Stimulated activated CD8-positive, alpha-beta memory T cell treated with anti-CD3 and anti-CD28 coated beads, Interleukin-7, amount 100 ng/mL, for 4 hours (primary cell): ENCODE data around the gene VAV2.

Experiments
- DNase-seq, 2 donors: peaks; one replicate each; pipeline ENCODE4 v3.0.0-alpha.2; 2020; ENCODE audit warnings: low read depth in 2 of 2

The VAV2 gene

DNA sequence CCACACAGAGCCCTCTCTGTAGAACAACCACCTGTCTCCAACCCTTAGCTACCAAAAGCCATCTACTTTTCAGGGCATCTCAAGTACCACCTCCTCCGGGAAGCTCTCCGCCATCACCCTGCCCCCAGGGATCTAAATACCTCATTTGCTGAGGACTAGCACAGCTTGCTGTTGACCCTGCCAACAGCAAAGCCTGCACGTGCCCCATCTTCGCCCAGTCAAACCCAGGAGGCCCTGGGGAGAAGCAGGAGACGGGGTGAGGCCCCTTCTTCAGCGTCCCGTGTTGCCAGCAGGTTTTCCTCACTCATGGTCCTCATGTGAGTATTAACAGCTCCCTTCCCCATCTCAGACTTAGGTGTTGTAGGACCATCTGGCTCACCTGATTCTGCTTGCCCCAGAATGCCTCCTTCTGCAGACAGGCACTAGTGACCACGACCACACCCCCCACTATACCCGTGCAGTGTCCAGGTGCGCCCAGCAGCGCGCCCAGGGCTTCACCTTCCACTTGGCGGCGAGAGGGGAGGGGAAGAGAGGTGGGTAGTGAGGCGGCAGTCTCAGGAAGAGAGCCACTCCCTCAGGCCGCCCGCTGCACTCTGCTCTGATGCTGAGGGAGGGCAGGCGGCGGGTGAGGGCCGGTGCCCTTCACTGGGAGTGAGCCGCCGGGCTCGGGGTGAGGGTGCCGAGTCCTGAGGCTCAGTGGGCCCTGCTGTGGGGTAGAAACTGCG, 11.1 kb downstream of the VAV2 start:
- DNase-seq = no peak

DNA sequence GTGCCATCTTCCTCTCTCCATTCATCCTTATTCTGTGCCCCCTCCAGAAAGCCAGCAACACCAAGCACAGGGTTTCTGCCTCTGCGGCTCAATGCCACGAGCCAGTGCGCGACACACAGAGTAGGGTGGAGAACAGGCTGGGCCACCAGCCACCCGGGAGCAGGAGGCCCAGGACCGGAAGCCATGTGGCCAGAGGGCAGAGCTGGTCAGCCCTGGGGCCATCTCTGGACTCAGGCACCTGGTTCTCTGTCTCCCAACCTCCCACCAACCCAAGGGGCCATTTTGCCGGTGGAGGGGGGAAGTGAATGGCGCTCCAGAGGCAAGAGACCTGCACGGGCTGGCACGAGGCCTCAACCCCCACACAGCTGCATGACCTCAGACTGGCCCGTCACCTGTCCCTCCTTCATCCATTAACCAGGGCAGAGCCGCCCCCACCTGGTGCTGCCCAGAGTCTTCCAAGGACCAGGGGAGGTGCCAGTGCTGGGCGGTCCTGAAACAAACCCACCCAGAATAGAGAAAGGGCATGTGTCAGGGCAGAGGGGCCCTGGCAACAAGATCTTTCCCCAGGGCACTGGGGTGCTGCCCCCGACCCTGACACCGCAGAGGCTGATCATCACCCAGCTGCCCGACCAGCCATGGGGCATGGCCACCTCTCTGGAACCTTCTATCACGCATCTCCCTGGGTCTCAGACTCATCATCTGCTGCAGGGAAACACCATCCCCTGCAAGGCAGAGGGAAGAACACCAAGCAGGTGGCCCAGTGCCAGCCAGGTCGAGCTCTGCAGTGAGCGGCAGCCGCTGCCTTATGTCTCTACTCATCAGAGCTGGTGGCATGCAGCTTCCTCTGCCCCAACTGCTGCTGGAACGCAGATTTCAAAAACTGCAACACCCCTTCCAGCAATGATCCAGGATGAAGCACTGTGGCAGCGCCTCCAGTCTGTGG, 11.9 kb downstream of the VAV2 start:
- no peak for DNase-seq

DNA sequence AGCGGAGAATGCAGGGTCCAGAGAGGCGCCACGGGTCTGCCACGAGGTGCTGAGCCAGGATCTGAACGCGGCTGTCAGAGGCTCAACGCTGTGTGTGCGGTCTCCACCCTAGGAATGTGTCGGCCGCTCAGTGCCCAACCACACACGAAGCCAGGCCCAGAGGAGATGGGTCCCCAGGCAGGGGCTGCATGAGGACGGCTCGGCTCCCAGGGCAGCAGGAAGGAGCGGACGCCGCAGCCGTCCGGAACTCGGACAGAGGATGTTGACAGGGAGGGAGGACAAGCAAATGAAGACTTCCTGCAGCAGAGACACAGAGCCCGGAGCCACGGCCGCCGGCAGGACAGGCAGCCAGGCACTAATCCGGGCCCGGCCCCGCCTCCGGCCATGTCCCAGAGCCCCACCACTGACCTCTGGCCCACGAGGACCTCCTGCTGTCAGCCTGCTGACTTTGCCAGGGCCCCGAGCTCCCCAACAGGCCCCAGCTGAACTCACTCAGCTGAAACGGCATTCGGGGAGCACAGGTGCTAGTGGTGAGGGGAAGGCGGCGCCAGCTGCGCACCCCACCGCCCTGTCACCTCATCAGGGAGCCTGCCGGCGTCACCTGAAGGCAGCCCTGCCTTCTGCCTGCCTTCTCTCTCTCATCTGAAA, 12.7 kb downstream of the VAV2 start:
- no peak for DNase-seq

DNA sequence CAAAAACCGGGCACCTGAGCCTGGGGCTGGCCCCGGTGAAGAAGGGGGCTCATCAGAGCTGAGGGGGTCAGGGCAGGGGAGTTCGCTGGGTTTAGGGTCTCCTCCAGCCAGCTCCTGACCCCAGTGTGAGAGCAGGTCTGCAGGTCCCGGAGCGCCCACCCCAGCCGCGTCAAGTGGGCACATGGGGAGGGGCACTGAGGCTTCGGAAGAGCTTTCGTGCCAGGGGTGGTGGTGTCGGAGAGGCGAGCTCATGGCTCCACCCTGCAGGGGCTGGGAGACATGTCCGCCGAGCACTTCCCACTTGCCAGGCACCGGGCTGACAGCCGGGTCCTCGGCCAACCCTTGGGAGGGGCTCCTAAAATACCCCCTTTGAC, 13.2 kb downstream of the VAV2 start:
- no peak for DNase-seq

DNA sequence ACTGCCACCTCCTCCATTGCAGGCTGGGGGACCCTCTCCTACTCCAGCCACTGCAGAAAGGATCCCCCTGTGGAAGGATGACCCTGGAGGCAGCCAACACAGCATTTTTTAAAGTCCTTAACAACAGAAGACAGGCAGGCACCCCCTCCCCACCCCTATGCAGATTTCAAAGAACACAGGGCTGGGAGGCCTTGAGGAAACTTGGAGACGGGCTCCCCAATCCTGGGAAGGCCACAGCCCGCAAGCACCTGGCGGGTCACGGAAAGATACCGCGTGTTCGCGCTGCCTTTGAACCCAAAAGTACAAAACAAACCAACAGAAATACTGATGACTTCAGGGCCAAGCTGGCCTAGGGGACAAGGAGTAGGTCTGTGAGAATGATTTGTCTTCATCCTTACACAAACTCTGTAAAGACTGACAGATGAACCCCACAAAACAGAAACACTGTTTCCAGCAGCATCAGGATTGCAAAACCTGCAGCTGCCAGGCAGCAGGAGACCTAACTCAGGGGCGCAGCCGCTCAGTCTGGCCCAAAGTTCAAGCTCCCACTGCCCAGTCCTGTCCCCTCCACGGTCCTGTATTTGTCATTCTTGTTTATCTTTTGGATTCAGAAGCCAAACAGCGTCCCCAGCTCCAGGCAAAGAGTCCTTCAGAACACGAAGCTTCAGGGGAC, 13.8 kb downstream of the VAV2 start:
- DNase-seq = no peak

DNA sequence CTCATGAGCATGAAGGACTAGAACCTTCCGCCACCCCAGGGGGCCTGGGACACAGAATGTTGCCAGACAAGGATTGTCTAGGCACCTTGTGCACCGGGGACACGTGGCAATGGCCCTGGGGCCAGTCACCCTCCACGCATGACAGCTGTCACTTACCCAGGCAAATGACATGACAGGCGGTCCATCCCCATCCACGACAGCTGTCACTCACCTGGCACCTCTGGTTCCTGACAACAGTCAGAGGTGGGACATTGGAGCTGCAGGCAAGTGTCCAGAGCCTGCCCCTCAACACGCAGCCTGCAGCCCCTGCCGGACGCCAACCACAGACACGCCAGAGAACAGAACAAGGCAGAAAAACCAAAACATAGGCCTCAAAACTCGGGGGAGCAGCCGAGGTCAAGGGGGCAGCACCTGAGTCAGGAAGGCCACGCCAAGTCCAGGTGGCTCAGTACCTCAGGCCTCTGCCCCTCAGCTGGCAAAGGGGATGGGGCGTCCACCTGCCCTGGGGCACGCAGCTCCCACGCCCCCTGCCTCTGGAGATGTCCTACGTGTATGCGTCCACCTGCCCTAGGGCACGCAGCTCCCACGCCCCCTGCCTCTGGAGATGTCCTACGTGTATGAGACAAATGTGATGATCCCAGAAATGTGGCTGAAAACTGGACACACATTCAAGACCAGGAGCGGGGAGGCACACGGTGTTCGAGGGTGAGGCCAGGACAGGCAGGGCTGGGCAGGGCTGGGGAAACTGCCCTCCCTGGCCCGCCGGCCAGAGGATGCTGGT, 14.5 kb downstream of the VAV2 start:
- DNase-seq = no peak

DNA sequence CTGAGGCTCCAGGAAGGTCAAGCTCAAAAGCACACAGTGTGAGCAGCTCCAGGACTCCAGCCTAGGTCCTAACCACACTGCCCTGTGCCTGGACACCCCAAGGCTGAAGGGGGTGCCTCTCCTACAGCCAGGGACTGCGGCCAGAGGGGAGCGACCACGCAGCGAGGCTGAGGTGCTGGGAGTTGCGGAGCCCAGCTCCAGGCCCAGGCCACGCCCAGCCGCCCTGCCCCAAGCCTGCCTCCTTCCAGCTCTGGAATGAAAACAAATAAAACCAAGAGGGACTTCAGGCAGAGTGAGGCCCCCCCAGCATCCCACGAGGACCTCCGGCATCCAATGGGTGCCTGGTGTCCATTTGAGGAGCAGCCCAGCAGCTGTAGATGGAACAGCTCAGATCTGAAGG, 15.2 kb downstream of the VAV2 start:
- no peak for DNase-seq

DNA sequence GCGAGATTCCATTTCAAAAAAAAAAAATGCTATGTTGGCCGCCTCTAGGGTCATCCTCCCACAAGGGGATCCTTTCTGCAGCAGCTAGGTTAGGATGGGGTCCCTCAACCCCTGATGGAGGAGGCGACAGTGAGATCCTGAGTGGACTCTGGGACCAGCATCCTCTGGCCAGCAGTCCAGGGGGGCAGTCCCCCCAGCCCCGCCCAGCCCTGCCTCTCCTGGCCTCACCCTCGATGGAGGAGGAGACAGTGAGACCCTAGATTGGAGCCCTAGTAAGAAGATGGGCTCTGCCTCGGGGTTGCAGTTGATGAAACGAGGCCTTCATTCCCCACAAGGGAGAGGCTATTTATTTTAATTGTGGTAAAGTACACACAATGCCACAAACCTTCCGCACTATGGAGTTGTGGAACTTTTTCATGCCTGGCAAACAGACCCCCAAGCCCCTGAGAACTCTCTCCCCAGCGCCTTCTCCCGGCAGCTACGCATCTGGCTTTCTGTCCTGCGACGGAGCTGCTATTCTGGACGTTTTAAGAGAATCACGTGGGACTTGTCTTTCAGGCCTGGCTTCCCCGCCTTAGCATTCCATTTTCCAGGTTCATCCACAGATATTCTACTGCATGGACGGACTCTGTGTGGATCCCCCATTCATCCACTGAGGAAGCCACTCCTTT, 15.8 kb downstream of the VAV2 start:
- no peak for DNase-seq

DNA sequence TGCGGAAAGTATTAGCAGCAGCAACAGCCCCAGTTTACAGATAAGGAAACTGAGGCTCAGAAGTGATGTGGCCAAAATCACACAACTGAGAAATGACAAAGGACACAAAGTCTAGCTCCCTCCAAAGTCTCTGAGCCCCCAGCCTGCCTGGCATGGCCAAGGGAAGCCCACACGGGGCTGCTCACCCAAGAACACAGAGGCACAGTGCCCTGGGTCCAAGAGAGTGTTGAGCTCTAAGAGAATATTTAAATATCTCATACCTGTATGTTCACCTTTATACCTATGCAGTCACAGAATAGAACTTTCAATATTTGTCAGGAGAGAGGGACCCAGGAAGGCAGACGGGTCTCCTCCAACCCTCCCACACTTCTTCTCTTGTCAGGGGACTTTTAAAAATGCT, 16.6 kb downstream of the VAV2 start:
- no peak for DNase-seq

DNA sequence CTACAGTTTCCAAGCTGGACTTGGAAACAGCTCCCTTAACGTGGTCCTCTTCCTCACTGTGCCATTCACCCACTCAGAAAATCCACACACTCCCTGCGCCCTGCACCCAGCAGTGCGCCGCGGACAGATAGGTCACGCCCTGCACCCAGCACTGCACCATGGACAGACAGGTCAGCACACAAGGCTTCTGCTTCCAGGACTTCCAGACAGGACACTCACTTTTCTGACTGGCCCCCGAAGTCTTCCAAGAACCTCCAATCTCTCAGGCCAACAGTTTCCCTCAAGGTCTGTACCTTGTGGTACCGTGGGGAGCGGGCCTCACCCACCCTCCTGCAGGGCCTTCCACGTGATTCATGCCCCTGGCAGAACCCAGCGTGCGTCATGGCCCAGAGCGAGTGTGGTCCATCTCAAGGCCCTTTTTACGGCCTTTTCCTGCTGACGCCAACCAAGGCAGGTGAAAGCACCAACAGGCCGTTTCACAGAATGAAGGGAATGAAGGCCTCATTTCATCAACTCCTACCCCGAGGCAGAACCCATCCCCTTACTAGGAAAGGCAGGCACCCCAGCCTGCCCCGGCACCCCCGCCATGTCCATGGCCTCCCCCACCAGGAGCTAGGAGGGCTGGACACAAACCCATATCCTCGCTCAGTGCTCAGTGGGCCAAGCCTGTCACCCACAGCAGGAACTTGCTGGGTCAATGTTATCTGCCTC, 17.3 kb downstream of the VAV2 start:
- no peak for DNase-seq

DNA sequence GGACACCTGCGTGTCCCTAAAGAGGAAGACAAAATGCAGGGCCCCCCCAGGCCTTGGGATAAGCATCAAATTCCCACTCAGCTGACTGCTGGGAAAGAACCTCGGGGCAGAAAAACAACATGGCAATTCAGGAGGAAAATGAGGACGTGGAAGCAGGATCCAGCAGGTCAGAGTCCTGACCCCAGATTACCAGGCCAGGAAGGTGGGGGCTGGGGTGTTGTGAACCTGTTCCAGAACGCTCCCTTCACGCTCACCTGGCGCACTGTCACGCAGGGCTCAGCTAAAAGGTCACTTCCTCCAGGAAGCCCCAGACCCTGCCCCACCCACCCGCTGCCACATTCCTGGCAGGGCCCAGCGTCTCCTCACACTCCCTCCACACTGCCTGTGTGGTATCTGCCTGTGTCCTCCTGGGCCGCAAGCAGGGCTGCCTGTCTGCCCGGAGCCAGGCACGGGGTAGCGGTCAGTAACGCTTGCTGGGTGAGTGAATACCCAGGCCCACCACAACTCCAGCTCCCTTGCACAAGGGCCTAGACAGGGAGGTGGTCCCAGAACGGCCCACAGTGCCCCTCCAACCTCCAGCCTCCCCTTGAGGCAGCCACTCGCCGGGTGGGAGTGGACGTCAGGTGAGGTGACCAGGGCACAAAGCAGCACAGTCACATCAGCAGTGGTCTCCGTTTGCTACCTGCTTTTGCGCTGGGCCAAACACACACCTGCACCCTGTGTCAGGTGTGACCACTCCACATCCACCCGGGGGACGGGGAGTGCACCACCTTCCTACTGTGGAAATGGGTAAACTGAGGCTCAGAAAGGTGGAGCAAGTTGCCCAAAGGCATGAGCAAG, 18.1 kb downstream of the VAV2 start:
- no peak for DNase-seq

DNA sequence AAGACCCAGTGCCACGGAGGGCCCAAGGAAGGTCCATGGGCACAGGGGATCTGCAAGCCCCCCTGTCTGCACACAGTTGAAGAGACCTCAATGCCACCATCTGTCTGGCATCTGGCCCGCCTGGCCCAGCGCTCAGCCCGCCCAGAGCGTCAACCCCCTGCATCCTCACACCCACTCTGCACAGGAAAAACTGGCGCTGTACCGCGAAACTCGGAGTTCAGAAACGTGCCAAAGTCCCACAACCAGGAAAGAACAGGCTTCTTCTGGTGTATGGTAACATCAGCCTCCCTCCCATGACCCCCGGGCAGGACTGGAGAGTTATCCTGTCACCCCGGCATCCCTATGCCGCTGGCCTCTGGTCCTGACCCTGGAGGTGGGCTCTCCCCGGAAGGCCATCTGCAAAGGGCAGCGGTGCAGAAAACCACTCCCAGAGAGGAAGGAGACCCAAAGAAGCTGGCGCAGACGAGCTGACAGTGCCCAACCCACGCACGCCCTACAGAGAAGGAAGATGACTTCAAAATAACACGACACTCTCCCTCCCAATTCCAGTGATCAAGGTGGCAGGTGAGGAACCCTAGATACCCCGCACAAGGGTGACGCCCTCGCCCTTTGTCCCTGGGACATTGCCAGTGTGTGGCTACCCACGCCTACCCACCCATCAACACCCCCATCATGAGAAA, 18.9 kb downstream of the VAV2 start:
- DNase-seq = no peak

DNA sequence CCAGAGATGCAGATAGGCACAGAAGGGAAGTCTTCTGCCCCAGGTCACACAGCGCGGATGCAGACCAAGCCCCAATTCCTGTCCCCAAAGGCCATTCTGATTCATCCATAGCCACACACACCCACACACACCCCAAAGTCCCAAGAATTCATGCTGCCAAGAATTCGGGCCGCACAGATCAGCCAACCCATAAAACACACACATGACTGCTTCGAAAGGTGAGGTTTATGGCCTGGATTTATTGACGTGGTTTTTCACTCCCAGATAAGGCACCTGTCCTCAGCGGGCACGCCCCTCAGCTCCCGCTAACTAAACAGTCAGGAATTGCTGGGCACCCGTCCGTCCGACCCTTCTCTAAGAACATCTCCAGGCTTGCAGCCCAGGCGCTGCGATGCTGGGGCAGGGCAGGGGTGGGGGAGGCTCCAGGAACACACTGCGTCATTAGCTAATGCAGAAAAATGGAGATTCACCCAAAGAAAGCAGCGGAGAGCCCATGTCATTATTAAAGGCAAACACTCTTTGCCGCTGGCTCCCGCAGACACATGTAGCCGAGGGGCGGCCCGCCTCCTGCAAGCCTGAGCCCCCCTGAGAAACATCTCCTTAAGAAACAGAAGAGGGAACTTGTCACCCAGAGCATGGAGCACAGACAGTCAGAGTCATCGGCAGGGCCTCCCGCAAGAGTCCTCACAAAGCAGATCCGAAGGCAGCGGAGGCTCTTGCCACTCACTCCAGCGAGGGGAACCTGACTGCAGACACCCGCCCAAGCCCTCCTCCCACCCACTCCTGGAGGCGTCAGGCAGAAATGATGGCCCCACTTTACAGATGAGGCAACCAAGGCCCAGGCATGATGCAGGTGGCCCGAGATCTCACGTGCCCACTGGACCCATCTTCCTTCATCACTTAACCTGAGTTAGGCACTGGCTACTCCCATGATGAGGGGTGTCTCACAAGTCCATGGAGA, 19.9 kb downstream of the VAV2 start:
- DNase-seq = no peak

DNA sequence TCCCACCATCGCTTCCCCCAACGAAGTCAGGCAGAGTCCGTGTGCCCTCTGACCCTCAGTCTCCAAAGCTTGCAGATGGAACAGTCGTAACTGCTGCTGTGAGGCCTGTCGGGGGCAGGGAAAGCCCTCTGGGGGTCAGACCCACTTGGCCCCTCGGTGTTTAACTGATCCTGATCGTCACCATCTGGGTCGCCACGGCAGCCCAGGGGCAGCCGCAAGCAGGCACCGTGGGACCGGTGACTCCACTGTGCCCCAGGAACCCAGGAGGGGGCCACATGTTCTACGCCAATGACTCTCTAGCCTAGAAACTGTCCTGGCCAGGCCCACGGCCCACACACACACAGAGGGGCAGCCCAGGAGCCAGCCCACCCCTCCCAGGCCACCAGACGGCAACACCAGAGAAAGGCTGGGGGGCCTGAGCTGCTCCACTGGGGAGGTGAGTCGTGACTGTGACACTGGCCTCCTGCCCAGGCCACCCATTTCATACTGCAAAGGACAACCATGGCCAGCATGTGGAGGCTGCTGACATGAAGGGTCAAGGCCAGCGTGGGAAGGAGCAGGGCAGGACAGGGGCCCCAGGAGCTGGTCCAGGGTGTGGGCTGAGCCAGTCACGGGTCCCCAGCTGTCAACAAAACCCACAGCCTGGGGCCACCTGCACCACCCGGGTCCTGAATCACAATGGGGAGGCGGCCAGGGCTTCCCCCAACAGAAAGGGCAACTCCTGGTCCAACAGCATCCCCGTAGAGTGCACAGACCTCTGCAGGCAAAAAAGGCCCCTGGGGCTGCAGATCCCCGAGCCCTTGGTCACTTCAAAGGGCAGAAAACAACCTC, 20.8 kb downstream of the VAV2 start:
- DNase-seq = no peak

DNA sequence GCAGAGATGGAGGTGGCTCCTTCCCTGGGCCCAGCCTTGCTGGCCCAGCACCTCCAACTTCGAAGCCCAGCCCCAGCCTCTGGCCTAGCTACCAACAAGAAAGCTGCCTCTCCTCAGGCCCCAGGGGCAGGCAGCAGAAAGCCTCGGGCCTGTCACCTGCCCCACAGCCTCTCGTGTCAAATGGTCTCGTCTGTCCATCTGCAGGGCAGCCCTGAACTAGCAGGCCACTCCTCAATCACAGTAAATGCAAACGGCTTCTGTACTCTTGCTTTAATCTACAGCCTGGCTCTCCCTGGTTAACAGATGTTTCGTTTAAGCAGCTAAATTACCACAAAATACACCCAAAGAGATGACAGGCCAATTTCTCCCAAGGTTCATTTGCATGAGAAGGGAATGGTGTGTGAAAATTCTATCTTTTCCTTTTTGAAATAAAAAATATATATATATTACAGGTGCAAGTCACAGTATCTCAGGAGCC, 21.5 kb downstream of the VAV2 start:
- DNase-seq = no peak
